ENCODE measurements around the gene BTBD16. TPM values are rescaled to one million over a fixed set of nuclear protein-coding genes. Genes with fewer than 3 reads are reported as not detected.

BTBD16 gene
- total RNA-seq, 6 donors from 2014 or later, result 0.20 to 1.8 (median 0.91) TPM; not detected in 3

GRCh38 chr10:122293961-122294380, 22.9 kb downstream of the BTBD16 start:
- TF ChIP-seq EP300 (IDR thresholded peaks at IDR 0.05) (no peak), CTCF (IDR thresholded peaks at IDR 0.05) (no peak), POLR2AphosphoS5 (IDR thresholded peaks at IDR 0.05) (no peak), POLR2A (IDR thresholded peaks at IDR 0.05) (no peak)
- ATAC-seq (ENCODE audit: low FRiP score in 2 of 2) (peak in 1 of 2 donors; percentile 4), DNase-seq (no peak)
- Histone ChIP-seq H3K4me1 (no peaks in the 10 kb centered on the region), H3K27ac (no peak overlapping the region), H3K9me3 (no peaks in the 10 kb centered on the region), H3K27me3 (no peaks in the 10 kb centered on the region), H3K36me3 (no peaks in the 10 kb centered on the region), H3K4me3 (no peak overlapping the region)
- 55 to 68% methylated on average over 3 to 4 of the region's 4 CpGs for WGBS, 2 donors

DNA sequence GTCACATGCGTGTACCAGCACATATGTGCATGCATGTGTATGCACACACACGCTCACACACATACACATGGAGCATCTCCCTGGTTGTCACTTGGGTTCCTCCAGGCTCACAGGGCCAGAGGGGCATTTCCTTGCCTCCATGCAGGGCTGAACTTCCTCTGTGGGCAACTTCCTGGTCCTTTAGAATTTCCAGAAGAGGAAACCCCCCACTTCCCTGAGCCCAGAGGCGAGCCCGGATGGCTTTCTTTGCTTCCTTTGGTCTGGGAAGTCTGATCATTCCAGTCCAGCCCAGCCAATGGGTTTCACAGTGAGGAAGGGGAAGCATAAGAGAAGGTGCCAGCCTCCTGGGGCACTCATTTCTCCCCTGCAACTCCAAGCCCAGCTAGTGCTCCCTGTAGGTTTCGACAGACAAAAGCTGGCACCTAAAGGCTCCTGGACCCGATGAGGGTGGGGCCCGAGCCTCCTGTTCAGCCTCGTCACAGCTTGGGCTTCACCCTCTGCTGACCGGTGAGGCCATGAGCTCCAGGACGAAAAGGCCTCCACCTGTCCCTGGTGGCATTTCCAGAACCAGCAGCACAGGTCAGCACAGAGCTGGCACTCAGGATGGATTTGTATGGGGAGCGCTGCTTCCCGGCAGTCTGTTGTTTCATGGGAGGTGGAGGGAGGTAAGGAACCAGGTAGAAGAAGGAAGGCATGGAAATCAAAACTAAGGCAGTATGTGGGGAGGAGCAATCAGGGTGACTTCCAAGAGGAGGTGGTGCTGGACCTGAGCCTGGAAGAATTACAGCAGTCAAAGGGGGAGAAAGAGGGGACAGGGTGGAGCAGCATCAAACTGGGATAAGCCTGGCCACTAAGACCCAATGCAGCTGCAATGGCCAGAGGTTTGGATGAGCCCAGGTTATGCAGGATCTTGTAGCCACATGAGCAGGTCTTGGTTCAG, 23.7 kb downstream of the BTBD16 start:
- DNase-seq (peak in 1 of 2 donors; percentile 37), ATAC-seq (ENCODE audit: low FRiP score in 2 of 2) (no peak)
- TF ChIP-seq POLR2AphosphoS5 (IDR thresholded peaks at IDR 0.05), result no peak
- no peak for TF ChIP-seq CTCF (IDR thresholded peaks at IDR 0.05)
- TF ChIP-seq POLR2A (IDR thresholded peaks at IDR 0.05), result no peak
- TF ChIP-seq EP300 (IDR thresholded peaks at IDR 0.05), result no peak
- no peaks in the 10 kb centered on the region for H3K4me1 ChIP-seq
- no peaks in the 10 kb centered on the region for H3K27me3 ChIP-seq
- no peaks in the 10 kb centered on the region for H3K36me3 ChIP-seq
- WGBS, 2 donors, result 86 to 87% methylated on average over 12 of the region's 12 CpGs
- H3K9me3 ChIP-seq, result no peaks in the 10 kb centered on the region
- no peak overlapping the region for H3K27ac ChIP-seq
- H3K4me3 ChIP-seq, result no peak overlapping the region

DNA sequence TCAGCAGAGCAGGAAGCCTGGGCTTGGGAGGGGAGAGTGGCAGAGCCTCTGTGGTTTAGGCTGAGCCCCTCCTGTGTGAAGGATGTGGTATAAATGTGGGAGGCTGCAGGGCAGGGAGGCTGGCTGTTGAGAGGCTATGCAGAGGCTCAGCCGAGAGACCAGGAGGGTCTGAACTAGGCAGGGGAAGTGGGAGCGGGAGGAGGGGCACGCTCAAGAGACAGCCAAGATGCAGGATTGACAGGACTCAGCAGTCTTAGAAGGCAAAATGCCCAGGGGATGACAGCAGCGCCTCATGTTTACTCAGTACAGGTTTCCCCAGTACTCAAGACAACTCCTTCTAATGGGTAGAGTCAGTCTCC, 24.3 kb downstream of the BTBD16 start:
- Histone ChIP-seq H3K27ac (no peak overlapping the region), H3K4me3 (no peak overlapping the region), H3K4me1 (no peaks in the 10 kb centered on the region), H3K36me3 (no peaks in the 10 kb centered on the region), H3K9me3 (no peaks in the 10 kb centered on the region), H3K27me3 (no peaks in the 10 kb centered on the region)
- 77 to 84% methylated on average over 4 of the region's 4 CpGs for WGBS, 2 donors
- DNase-seq (no peak), ATAC-seq (ENCODE audit: low FRiP score in 2 of 2) (no peak)
- TF ChIP-seq POLR2AphosphoS5 (IDR thresholded peaks at IDR 0.05), result no peak
- no peak for TF ChIP-seq EP300 (IDR thresholded peaks at IDR 0.05)
- TF ChIP-seq CTCF (IDR thresholded peaks at IDR 0.05), result no peak
- no peak for TF ChIP-seq POLR2A (IDR thresholded peaks at IDR 0.05)

DNA sequence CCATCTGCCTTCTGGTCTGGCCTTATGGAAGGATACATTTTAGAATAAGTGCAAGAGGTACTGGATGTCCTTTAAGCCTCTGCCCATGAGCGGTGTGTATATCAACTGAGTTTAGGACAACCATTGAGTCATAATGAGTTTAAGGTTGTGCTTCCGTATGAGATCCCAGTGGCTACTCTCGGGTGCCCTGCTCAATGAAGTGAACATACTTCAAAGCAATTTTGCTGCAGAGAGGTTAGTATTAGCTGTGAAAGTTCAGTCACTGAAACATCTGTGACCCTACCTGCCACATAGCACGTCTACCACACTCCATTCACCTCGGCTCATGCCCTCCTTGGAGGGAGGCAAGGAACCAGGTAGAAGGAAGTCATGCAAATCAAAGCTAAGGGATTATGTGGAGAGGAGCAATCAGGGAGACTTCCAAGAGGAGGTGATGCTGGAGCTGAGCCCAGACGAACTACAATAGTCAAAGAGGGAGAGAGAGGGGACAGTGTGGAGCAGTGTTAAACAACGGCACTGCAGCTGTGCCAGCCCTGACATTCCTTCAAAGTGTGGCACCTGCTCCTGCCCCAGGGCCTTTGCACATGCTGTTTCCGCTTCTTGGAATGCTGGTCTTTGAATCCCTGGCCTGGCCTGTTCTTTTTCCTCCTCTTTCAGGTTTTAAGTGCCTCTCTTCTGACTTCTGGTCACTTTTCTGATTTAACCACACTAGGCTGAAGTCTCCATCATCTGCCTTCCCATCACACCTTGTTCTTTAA, 25.4 kb downstream of the BTBD16 start:
- Histone ChIP-seq H3K4me3 (no peak overlapping the region), H3K9me3 (no peaks in the 10 kb centered on the region), H3K27me3 (no peaks in the 10 kb centered on the region), H3K36me3 (no peaks in the 10 kb centered on the region), H3K27ac (no peak overlapping the region), H3K4me1 (no peaks in the 10 kb centered on the region)
- TF ChIP-seq POLR2A (IDR thresholded peaks at IDR 0.05) (no peak), POLR2AphosphoS5 (IDR thresholded peaks at IDR 0.05) (no peak), CTCF (IDR thresholded peaks at IDR 0.05) (no peak), EP300 (IDR thresholded peaks at IDR 0.05) (no peak)
- ATAC-seq (ENCODE audit: low FRiP score in 2 of 2) (no peak), DNase-seq (no peak)
- WGBS, 2 donors, result 71 to 84% methylated on average over 6 to 7 of the region's 8 CpGs
